Neural progenitor cell (in vitro differentiated cells): ENCODE results near the gene MRO. TPM values are rescaled to one million over a fixed set of nuclear protein-coding genes. Genes with fewer than 3 reads are reported as not detected.

Source experiments
- DNase-seq: peaks from one replicate; pipeline ENCODE4 v3.0.0-alpha.2; 2016; ENCODE audit warnings: low spot score
- H2AFZ ChIP-seq: fragments of 200-600 bp; sonication (generic); replicated peaks from 2 replicates; pipeline ENCODE4 v1.6.1; 2016; ENCODE audit warnings: antibody characterized with exemption
- H3F3A ChIP-seq: fragments of 200-600 bp; sonication (generic); 2 replicates; pipeline ENCODE4 v1.6.1; 2016; ENCODE audit warnings: antibody characterized with exemption, low read depth
- H3K27ac ChIP-seq: fragments of 200-600 bp; sonication (generic); 2 replicates; pipeline ENCODE4 v1.5.1; 2016; ENCODE audit warnings: mild to moderate bottlenecking
- H3K27me3 ChIP-seq: fragments of 200-600 bp; sonication (generic); 2 replicates; pipeline ENCODE4 v1.6.1; 2016; ENCODE audit warnings: mild to moderate bottlenecking, moderate library complexity
- H3K36me3 ChIP-seq: fragments of 200-600 bp; sonication (generic); 2 replicates; pipeline ENCODE4 v1.5.1; 2016
- H3K4me1 ChIP-seq: fragments of 200-600 bp; sonication (generic); 2 replicates; pipeline ENCODE4 v1.6.1; 2016; ENCODE audit warnings: mixed run types
- H3K4me2 ChIP-seq: fragments of 200-600 bp; sonication (generic); 2 replicates; pipeline ENCODE4 v1.6.1; 2016
- H3K4me3 ChIP-seq: fragments of 200-600 bp; sonication (generic); 2 replicates; pipeline ENCODE4 v1.5.1; 2016
- H3K79me2 ChIP-seq: fragments of 200-600 bp; sonication (generic); 2 replicates; pipeline ENCODE4 v1.6.1; 2016; ENCODE audit warnings: low read depth
- H3K9ac ChIP-seq: fragments of 200-600 bp; sonication (generic); 2 replicates; pipeline ENCODE4 v1.6.1; 2016
- H3K9me3 ChIP-seq: fragments of 200-600 bp; sonication (generic); 2 replicates; pipeline ENCODE4 v1.5.1; 2016; ENCODE audit warnings: low read depth
- H4K20me1 ChIP-seq: fragments of 200-600 bp; sonication (generic); 2 replicates; pipeline ENCODE4 v1.6.1; 2016; ENCODE audit warnings: low read depth
- H3K27ac Mint-ChIP-seq: 3 replicates; pipeline ENCODE4 v1.8.0; 2021; ENCODE audit warnings: mixed read lengths
- H3K27me3 Mint-ChIP-seq: 2 replicates; pipeline ENCODE4 v1.8.0; 2022; ENCODE audit warnings: low read depth, mild to moderate bottlenecking, inconsistent platforms, moderate library complexity, mixed read lengths; ENCODE audit not compliant: insufficient read depth
- H3K36me3 Mint-ChIP-seq: 3 replicates; pipeline ENCODE4 v1.8.0; 2021; ENCODE audit warnings: mixed read lengths
- H3K4me1 Mint-ChIP-seq: 3 replicates; pipeline ENCODE4 v1.8.0; 2021; ENCODE audit warnings: mixed read lengths
- H3K4me3 Mint-ChIP-seq: 3 replicates; pipeline ENCODE4 v1.8.0; 2021; ENCODE audit warnings: mild to moderate bottlenecking, moderate library complexity, mixed read lengths
- H3K9me3 Mint-ChIP-seq: 3 replicates; pipeline ENCODE4 v1.8.0; 2020; ENCODE audit warnings: mixed read lengths
- CTCF ChIP-seq: fragments of 200-600 bp; sonication (generic); IDR thresholded peaks from 2 replicates; pipeline ENCODE4 v1.5.1; 2017; ENCODE audit warnings: antibody characterized with exemption, mild to moderate bottlenecking
- EZH2 ChIP-seq: fragments of 200-600 bp; sonication (generic); IDR thresholded peaks from 2 replicates; pipeline ENCODE4 v1.6.1; 2017; ENCODE audit warnings: antibody characterized with exemption, mild to moderate bottlenecking, moderate library complexity
- EZH2phosphoT487 ChIP-seq: fragments of 200-600 bp; sonication (generic); IDR thresholded peaks from 2 replicates; pipeline ENCODE4 v1.6.1; 2017; ENCODE audit warnings: antibody characterized with exemption
- total RNA-seq: library from RNA; depleted of rRNA; stranded (reverse); fragments of >200 nt; gene quantifications from 2 replicates; pipeline ENCODE4 v1.2.3, GENCODE V29; 2015; ENCODE audit warnings: low replicate concordance

The MRO gene
- total RNA-seq, 1 donor from 2014 or later = not detected

- no peak overlapping the region for H3K27ac Mint-ChIP-seq
- no peaks in the 10 kb centered on the region for H3F3A ChIP-seq
- no peaks in the 10 kb centered on the region for H4K20me1 ChIP-seq
- peaks cover 23% of the 10 kb centered on the region for H3K4me1 Mint-ChIP-seq
- no peaks in the 10 kb centered on the region for H3K27me3 Mint-ChIP-seq
- no peak for DNase-seq
- H3K27ac ChIP-seq = no peak overlapping the region
- no peaks in the 10 kb centered on the region for H3K9me3 ChIP-seq
- H3K4me2 ChIP-seq = no peak overlapping the region
- H3K9me3 Mint-ChIP-seq = no peaks in the 10 kb centered on the region
- no peaks in the 10 kb centered on the region for H3K79me2 ChIP-seq
- TF ChIP-seq CTCF (no peak), EZH2 (no peak), EZH2phosphoT487 (no peak)
- no peak overlapping the region for H2AFZ ChIP-seq
- H3K36me3 Mint-ChIP-seq = no peaks in the 10 kb centered on the region
- H3K4me3 Mint-ChIP-seq = no peak overlapping the region
- H3K4me1 ChIP-seq = peaks cover 6% of the 10 kb centered on the region
- H3K27me3 ChIP-seq = no peaks in the 10 kb centered on the region
- no peak overlapping the region for H3K4me3 ChIP-seq
- no peaks in the 10 kb centered on the region for H3K36me3 ChIP-seq
- no peak overlapping the region for H3K9ac ChIP-seq
Measured at GRCh38 chr18:50793641-50794565, 25.9 kb downstream of the MRO start.

- Histone ChIP-seq H3K27me3 (no peaks in the 10 kb centered on the region), H3K36me3 (no peaks in the 10 kb centered on the region)
Measured at GRCh38 chr18:50792885-50793284, 26.9 kb downstream of the MRO start.

GRCh38 chr18:50791599-50792438, 28.0 kb downstream of the MRO start:
- Histone ChIP-seq H3K27ac (no peak overlapping the region), H2AFZ (no peak overlapping the region), H3K4me1 (peaks cover 10% of the 10 kb centered on the region), H3K4me3 (no peak overlapping the region), H3K79me2 (no peaks in the 10 kb centered on the region), H3K4me2 (no peak overlapping the region), H3K9me3 (no peaks in the 10 kb centered on the region), H3K36me3 (no peaks in the 10 kb centered on the region), H3K9ac (no peak overlapping the region), H4K20me1 (no peaks in the 10 kb centered on the region), H3F3A (no peaks in the 10 kb centered on the region), H3K27me3 (no peaks in the 10 kb centered on the region)
- H3K9me3 Mint-ChIP-seq = no peaks in the 10 kb centered on the region
- H3K4me1 Mint-ChIP-seq = peaks cover 35% of the 10 kb centered on the region
- H3K27me3 Mint-ChIP-seq = peaks cover 2% of the 10 kb centered on the region
- no peak for TF ChIP-seq EZH2phosphoT487
- TF ChIP-seq EZH2 = no peak
- no peak for DNase-seq
- H3K27ac Mint-ChIP-seq = no peak overlapping the region
- H3K36me3 Mint-ChIP-seq = no peaks in the 10 kb centered on the region
- no peak overlapping the region for H3K4me3 Mint-ChIP-seq

More at GRCh38 chr18:50792885-50793284, 26.9 kb downstream of the MRO start:
- Histone ChIP-seq H3K4me1 (peaks cover 9% of the 10 kb centered on the region), H3K79me2 (no peaks in the 10 kb centered on the region), H3K9ac (no peak overlapping the region), H3K27ac (no peak overlapping the region), H4K20me1 (no peaks in the 10 kb centered on the region), H2AFZ (no peak overlapping the region), H3K9me3 (no peaks in the 10 kb centered on the region), H3K4me2 (no peak overlapping the region), H3K4me3 (no peak overlapping the region), H3F3A (no peaks in the 10 kb centered on the region)
- Mint-ChIP-seq H3K4me1 (peaks cover 29% of the 10 kb centered on the region), H3K9me3 (no peaks in the 10 kb centered on the region), H3K27ac (no peak overlapping the region), H3K36me3 (no peaks in the 10 kb centered on the region), H3K4me3 (no peak overlapping the region), H3K27me3 (peaks cover 2% of the 10 kb centered on the region)
- DNase-seq = no peak
- no peak for TF ChIP-seq CTCF
- TF ChIP-seq EZH2 = no peak
- no peak for TF ChIP-seq EZH2phosphoT487
